Suprapubic skin (tissue), 4 donors: ENCODE data around the gene YWHAE. TPM values are rescaled to one million over a fixed set of nuclear protein-coding genes. Genes with fewer than 3 reads are reported as not detected.
"Not testable (repeated sequence)": the region's sequence is repeated elsewhere in the genome, so short reads cannot be mapped to it uniquely, and the experiment has no call there.

Experiments used
- DNase-seq, 2 donors: peaks; one replicate each; pipeline ENCODE4 v3.0.0-alpha.2; 2019; ENCODE audit warnings: low spot score in 2 of 2
- H3K27ac ChIP-seq: fragments of 200-600 bp; sonication (generic); one replicate; pipeline ENCODE4 v1.5.1; 2019
- H3K27me3 ChIP-seq: fragments of 200-600 bp; sonication (generic); one replicate; pipeline ENCODE4 v1.5.1; 2019
- H3K36me3 ChIP-seq: fragments of 200-600 bp; sonication (generic); one replicate; pipeline ENCODE4 v1.5.1; 2019
- H3K4me1 ChIP-seq: fragments of 200-600 bp; sonication (generic); one replicate; pipeline ENCODE4 v1.5.1; 2019
- H3K4me3 ChIP-seq: fragments of 200-600 bp; sonication (generic); one replicate; pipeline ENCODE4 v1.5.1; 2019; ENCODE audit warnings: mild to moderate bottlenecking
- H3K9me3 ChIP-seq: fragments of 200-600 bp; sonication (generic); one replicate; pipeline ENCODE4 v1.5.1; 2019
- CTCF ChIP-seq, 2 donors: fragments of 200-600 bp in 1 of 2; fragments of 450-650 bp in 1 of 2; sonication (generic) in 1 of 2; IDR thresholded peaks; one replicate each; pipeline ENCODE4 v1.5.1; 2016 to 2019; ENCODE audit warnings: antibody characterized with exemption in 2 of 2, mild to moderate bottlenecking in 1 of 2, moderate library complexity in 1 of 2
- EP300 ChIP-seq: sonication (generic); formaldehyde crosslinking; IDR thresholded peaks from one replicate; pipeline ENCODE4 v1.6.1; 2017; ENCODE audit warnings: antibody characterized with exemption
- POLR2A ChIP-seq, 2 donors: fragments of 450-650 bp; IDR thresholded peaks; one replicate each; pipeline ENCODE4 v1.6.1; 2017; ENCODE audit warnings: antibody characterized with exemption in 2 of 2, mild to moderate bottlenecking in 2 of 2, moderate library complexity in 2 of 2
- POLR2AphosphoS5 ChIP-seq, 3 donors: sonication (generic); formaldehyde crosslinking; IDR thresholded peaks; one replicate each; pipeline ENCODE4 v1.6.1; 2017; ENCODE audit warnings: antibody characterized with exemption in 3 of 3
- WGBS: methylation state at CpG from one replicate; pipeline ENCODE4 v1.1.5; 2018; 5-methylcytosine and 5-hydroxymethylcytosine counted together
- total RNA-seq, 4 donors: library from RNA; depleted of rRNA; stranded (reverse); fragments of >200 nt; gene quantifications; one replicate each; pipeline ENCODE4 v1.1.0, GENCODE V29; 2016

The YWHAE gene
- total RNA-seq, 4 donors from 2014 or later: 467 to 572 (median 520) TPM

GRCh38 chr17:1390432-1391367 is 9.3 kb downstream of the YWHAE start:
- no peak overlapping the region for H3K27ac ChIP-seq
- TF ChIP-seq POLR2A (IDR thresholded peaks at IDR 0.05): no peak
- TF ChIP-seq EP300: no peak
- TF ChIP-seq CTCF (IDR thresholded peaks at IDR 0.05): no peak
- TF ChIP-seq POLR2AphosphoS5 (IDR thresholded peaks at IDR 0.05): no peak
- H3K4me3 ChIP-seq: no peak overlapping the region
- no peaks in the 10 kb centered on the region for H3K27me3 ChIP-seq
- H3K4me1 ChIP-seq: peaks cover 84% of the 10 kb centered on the region
- no peak for DNase-seq
- H3K9me3 ChIP-seq: no peaks in the 10 kb centered on the region
- no peaks in the 10 kb centered on the region for H3K36me3 ChIP-seq
- 28% methylated on average over 6 of the region's 6 CpGs for WGBS

GRCh38 chr17:1387490-1388227 is 12.4 kb downstream of the YWHAE start:
- 61% methylated on average over 22 of the region's 22 CpGs for WGBS
- H3K4me1 ChIP-seq: peaks cover 84% of the 10 kb centered on the region
- H3K27ac ChIP-seq, H3K9me3 ChIP-seq, DNase-seq, H3K27me3 ChIP-seq, H3K4me3 ChIP-seq, H3K36me3 ChIP-seq: not testable (repeated sequence)

- not testable (repeated sequence) for H3K4me3 ChIP-seq, H3K27ac ChIP-seq, H3K9me3 ChIP-seq, DNase-seq, H3K27me3 ChIP-seq, H3K36me3 ChIP-seq
- H3K4me1 ChIP-seq: peaks cover 77% of the 10 kb centered on the region
- WGBS: 78% methylated on average over 8 of the region's 8 CpGs
Measured at GRCh38 chr17:1386675-1387190, 13.3 kb downstream of the YWHAE start.

- no peak for TF ChIP-seq POLR2AphosphoS5 (IDR thresholded peaks at IDR 0.05)
- no peak for TF ChIP-seq CTCF (IDR thresholded peaks at IDR 0.05)
- no peak for TF ChIP-seq POLR2A (IDR thresholded peaks at IDR 0.05)
- TF ChIP-seq EP300: no peak
- Histone ChIP-seq H3K4me1 (peaks cover 76% of the 10 kb centered on the region), H3K36me3 (no peaks in the 10 kb centered on the region), H3K27me3 (no peaks in the 10 kb centered on the region), H3K9me3 (no peaks in the 10 kb centered on the region), H3K27ac (no peak overlapping the region), H3K4me3 (no peak overlapping the region)
- WGBS: 71% methylated on average over 2 of the region's 2 CpGs
- DNase-seq: no peak
Measured at GRCh38 chr17:1386265-1386664, 13.8 kb downstream of the YWHAE start.

- no peaks in the 10 kb centered on the region for H3K27me3 ChIP-seq
- DNase-seq: no peak
- TF ChIP-seq CTCF (IDR thresholded peaks at IDR 0.05) (no peak), POLR2AphosphoS5 (IDR thresholded peaks at IDR 0.05) (no peak), POLR2A (IDR thresholded peaks at IDR 0.05) (no peak), EP300 (no peak)
- H3K4me1 ChIP-seq: peaks cover 76% of the 10 kb centered on the region
- no peaks in the 10 kb centered on the region for H3K9me3 ChIP-seq
- no peak overlapping the region for H3K27ac ChIP-seq
- WGBS: 36% methylated on average over 2 of the region's 2 CpGs
- H3K4me3 ChIP-seq: no peak overlapping the region
- H3K36me3 ChIP-seq: no peaks in the 10 kb centered on the region
Measured at GRCh38 chr17:1385861-1386260, 14.2 kb downstream of the YWHAE start.

GRCh38 chr17:1384905-1385435 is 15.1 kb downstream of the YWHAE start:
- Histone ChIP-seq H3K9me3 (no peaks in the 10 kb centered on the region), H3K36me3 (no peaks in the 10 kb centered on the region), H3K27ac (no peak overlapping the region), H3K4me1 (peaks cover 74% of the 10 kb centered on the region), H3K27me3 (no peaks in the 10 kb centered on the region), H3K4me3 (no peak overlapping the region)
- TF ChIP-seq POLR2AphosphoS5 (IDR thresholded peaks at IDR 0.05): no peak
- TF ChIP-seq EP300: no peak
- TF ChIP-seq POLR2A (IDR thresholded peaks at IDR 0.05): no peak
- no peak for TF ChIP-seq CTCF (IDR thresholded peaks at IDR 0.05)
- 12% methylated on average over 1 of the region's 1 CpG for WGBS
- DNase-seq: no peak
